GM10266 (cell line): Measurements from ENCODE around the gene CSNK1A1.
"Not testable (repeated sequence)": the region's sequence is repeated elsewhere in the genome, so short reads cannot be mapped to it uniquely, and the experiment has no call there.

Experiments used
- DNase-seq: peaks from one replicate; pipeline ENCODE4 v3.0.0; 2012; ENCODE audit errors: extremely low spot score
- TF ChIP-seq, protein P1 (sequence below): IDR thresholded peaks from 2 replicates; pipeline ENCODE4 v1.5.1; 2012; ENCODE audit warnings: mild to moderate bottlenecking, low read depth; ENCODE audit not compliant: control insufficient read depth, insufficient read depth; ENCODE audit errors: missing control alignments

CSNK1A1 gene

DNA sequence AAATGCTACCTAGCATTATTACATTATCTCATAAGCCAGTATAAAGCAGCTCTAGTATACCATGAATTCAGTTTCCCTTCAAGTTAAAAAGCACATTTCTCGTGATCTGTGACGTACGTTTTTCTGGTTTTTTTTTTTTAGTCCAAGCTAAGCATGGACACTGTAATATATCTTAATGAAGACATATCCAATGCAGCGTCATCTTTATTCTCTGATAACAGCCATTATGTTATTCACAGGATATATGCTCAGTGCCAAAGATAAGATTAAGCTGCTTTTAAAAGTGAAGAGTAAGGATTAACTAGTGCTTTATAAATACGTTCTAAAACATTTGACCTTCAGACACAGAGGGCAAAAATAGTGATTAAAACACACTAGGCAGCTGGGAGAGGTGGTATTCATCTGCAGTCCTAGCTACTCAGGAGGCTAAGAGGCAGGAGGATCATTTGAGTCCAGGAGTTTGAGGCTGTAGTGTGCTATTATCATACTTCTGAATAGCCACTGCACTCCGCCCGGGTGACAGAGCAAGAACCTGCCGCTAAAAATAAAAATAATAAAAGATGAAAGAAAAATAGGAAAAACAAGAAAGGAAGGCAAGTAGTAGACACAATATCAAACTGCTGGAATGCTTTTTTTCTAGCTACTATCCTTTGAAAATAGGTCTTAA, 7.7 kb downstream of the CSNK1A1 start:
- no peak for DNase-seq
- TF ChIP-seq, protein P1, sequence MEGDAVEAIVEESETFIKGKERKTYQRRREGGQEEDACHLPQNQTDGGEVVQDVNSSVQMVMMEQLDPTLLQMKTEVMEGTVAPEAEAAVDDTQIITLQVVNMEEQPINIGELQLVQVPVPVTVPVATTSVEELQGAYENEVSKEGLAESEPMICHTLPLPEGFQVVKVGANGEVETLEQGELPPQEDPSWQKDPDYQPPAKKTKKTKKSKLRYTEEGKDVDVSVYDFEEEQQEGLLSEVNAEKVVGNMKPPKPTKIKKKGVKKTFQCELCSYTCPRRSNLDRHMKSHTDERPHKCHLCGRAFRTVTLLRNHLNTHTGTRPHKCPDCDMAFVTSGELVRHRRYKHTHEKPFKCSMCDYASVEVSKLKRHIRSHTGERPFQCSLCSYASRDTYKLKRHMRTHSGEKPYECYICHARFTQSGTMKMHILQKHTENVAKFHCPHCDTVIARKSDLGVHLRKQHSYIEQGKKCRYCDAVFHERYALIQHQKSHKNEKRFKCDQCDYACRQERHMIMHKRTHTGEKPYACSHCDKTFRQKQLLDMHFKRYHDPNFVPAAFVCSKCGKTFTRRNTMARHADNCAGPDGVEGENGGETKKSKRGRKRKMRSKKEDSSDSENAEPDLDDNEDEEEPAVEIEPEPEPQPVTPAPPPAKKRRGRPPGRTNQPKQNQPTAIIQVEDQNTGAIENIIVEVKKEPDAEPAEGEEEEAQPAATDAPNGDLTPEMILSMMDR, result no peak

DNA sequence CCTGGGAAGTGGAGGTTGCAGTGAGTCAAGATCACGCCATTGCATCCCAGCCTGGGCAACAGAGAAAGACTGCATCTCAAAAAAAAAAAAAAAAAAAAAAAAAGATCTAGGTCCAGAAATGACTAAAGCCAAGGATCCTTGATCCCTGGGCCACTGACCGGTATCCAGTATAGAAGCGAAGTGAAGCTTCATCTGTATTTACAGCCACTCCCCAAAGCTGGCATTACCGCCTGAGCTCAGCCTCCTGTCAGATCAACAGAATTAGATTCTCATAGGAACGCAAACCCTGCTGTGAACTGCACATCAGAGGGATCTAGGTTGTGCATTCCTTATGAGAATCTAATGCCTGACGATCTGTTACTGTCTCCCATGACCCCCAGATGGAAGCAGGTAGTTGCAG, 9.3 kb downstream of the CSNK1A1 start:
- TF ChIP-seq, protein P1, result no peak
- DNase-seq, result no peak

DNA sequence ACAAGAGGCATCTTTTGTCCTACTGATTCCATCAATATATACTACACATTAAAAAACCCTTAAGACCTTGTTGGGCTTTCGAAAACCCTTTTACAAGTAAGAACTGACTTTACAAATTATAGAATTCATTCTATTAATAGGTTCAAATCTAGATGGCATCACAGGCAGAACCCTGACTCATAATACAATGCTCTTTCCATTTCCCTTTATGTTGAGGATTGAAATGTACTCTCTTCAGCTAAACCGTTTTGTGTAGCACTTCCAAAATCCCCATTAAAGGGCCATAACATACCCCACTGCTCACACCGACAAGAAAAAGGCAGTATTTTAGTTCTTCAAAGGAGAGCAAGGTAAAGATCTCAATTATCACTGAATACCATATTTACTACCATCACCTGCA, 11.2 kb downstream of the CSNK1A1 start:
- TF ChIP-seq, protein P1, result no peak
- no peak for DNase-seq

DNA sequence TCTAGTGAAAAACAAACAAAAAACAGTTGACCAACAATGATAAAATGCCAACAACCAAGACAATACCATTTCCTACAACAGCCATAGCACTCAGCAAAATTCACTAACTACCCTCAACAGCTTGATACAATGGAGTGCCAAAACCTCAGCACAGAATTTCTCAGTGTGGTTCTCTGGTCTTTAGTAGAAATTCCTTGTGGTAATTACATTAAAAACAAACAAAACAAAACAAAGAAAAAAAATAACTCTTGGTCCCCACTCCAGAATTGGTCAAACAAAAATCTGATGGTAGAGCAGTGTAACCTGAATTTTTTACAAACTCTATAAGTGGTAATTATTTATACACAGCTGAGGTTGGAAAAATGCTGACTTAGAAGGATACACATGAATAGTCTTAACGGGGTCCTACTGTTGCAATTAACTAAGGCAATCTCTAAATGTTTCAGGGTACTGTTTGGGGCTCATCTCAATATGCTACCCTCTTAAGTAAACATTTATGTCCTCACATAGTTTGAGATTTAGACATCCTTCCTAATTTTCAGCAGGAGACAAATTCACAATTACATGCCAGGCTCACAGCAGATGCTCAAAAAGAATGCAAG, 13.8 kb downstream of the CSNK1A1 start:
- TF ChIP-seq, protein P1, result no peak
- DNase-seq, result no peak

DNA sequence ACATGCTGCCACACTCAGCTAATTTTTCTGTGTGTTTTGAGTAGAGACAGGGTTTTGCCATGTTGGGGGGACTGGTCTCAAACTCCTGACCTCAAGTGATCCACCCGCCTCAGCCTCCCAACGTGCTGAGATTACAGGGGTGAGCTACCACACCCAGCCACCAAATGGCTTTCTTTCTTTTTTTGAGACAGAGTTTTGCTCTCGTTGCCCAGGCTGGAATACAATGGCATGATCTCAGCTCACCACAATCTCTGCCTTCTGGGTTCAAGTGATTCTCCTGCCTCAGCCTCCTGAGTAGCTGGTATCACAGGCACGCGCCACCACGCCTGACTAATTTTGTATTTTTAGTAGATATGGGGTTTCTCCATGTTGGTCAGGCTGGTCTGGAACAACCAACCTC, 15.5 kb downstream of the CSNK1A1 start:
- DNase-seq, result not testable (repeated sequence)

DNA sequence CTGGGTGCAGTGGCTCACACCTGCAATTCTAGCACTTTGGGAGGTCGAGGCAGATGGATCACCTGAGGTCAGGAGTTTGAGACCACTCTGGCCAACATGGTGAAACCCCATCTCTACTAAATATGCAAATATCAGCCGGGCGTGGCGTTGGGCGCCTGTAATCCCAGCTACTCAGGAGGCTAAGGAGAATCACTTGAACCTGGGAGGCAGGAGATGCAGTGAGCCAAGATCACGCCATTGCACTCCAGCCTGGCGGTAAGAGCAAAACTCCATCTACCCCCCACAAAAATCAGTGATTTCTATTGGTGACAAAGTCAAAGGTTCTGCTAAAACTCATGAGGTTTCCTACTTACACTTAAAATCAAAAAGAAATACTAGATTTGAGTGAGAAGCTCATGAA, 18.8 kb downstream of the CSNK1A1 start:
- no peak for DNase-seq
- TF ChIP-seq, protein P1, result no peak

DNA sequence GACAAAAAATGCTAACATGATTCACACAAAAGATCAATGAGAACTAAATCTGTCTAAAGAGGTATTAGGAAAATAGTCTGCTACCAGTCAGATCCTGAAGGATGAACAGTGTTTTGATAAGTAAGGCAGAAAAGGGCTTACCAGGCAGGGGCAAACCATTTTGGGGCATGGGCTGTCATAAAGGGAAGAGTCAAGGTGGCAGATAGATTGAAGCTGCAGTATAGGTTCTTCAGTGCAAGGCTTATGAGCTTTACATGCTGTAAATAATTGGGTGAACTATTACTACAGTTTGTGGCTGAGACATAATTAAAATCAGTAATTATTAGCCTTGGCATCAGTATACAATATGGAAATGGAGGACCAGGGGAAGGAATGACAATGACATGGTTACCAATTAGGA, 21.8 kb downstream of the CSNK1A1 start:
- TF ChIP-seq, protein P1, result no peak
- DNase-seq, result no peak
